Choroid plexus epithelial cell (primary cell): ENCODE measurements around the gene KCNE4.

Experiments used
- DNase-seq: peaks from one replicate; pipeline ENCODE4 v3.0.0-alpha.2; 2010; ENCODE audit warnings: low read depth
- H3K4me3 ChIP-seq: 2 replicates; pipeline ENCODE4 v1.5.1; 2011; ENCODE audit warnings: low read depth, mild to moderate bottlenecking, control low read depth, low read length, moderate library complexity
- CTCF ChIP-seq: conservative IDR thresholded peaks from 2 replicates; pipeline ENCODE4 v1.5.1; 2011; ENCODE audit warnings: low read depth, mild to moderate bottlenecking, control low read depth, inconsistent platforms, low read length, moderate library complexity

The KCNE4 gene

GRCh38 chr2:223090540-223091235 lies 38.7 kb downstream of the KCNE4 start:
- TF ChIP-seq CTCF, result no peak

GRCh38 chr2:223092667-223093066 lies 40.7 kb downstream of the KCNE4 start:
- H3K4me3 ChIP-seq, result no peak overlapping the region
- no peak for TF ChIP-seq CTCF
- DNase-seq, result no peak

More at GRCh38 chr2:223090540-223091235, 38.7 kb downstream of the KCNE4 start:
- DNase-seq, result no peak
- H3K4me3 ChIP-seq, result no peak overlapping the region

- no peak overlapping the region for H3K4me3 ChIP-seq
- TF ChIP-seq CTCF, result no peak
- DNase-seq, result peak; percentile 39
Observed at GRCh38 chr2:223093436-223094241, 41.6 kb downstream of the KCNE4 start.

GRCh38 chr2:223095207-223095606 lies 43.2 kb downstream of the KCNE4 start:
- no peak for DNase-seq

GRCh38 chr2:223096235-223096970 lies 44.4 kb downstream of the KCNE4 start:
- peak; percentile 55 for DNase-seq
- no peak overlapping the region for H3K4me3 ChIP-seq
- TF ChIP-seq CTCF, result no peak

More at GRCh38 chr2:223095207-223095606, 43.2 kb downstream of the KCNE4 start:
- no peak for TF ChIP-seq CTCF
- no peak overlapping the region for H3K4me3 ChIP-seq

- no peak overlapping the region for H3K4me3 ChIP-seq
- TF ChIP-seq CTCF, result no peak
- DNase-seq, result no peak
Observed at GRCh38 chr2:223097888-223098383, 45.9 kb downstream of the KCNE4 start.
